CD4-positive, alpha-beta T cell treated with Interleukin-4 for 4 hours (primary cell): ENCODE data around the gene RCBTB2.

Experiments used
- DNase-seq: peaks from one replicate; pipeline ENCODE4 v3.0.0-alpha.2; 2020

RCBTB2 gene

DNA sequence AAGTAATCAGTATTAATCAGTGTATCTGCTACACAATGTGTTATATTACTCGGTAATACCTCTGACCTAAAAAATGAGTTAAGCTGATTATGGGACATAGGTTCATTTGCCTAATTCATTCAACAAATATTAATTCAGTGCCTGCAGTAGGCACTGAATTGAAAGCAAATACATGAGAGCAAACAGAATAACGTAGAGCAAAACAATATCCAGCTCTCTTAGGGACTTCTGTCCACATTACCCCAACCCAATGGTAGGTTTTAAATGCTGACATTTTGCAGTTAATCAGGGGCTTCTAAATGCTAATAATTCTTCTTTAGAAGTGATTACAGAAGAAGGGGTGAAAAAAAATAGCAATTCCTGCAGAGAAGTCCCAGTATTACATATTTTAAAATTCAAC, 4.9 kb downstream of the RCBTB2 start:
- DNase-seq: no peak

DNA sequence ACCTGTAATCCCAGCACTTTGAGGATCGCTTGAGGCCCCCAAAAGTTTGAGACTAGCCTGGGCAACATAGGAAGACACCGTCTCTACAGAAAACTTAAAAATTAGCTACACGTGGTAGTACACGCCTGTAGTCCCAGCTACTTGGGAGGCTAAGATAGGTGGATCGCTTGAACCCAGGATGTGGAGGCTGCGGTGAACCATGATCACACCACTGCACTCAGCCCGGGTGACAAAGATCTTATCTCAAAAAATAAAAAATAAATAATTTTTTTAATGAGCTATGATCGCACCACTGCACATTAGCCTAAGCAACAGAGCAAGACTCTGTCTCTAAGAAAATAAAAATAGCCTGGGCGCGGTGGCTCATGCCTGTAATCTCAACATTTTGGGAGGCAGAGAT, 6.6 kb downstream of the RCBTB2 start:
- DNase-seq: peak; percentile 56

DNA sequence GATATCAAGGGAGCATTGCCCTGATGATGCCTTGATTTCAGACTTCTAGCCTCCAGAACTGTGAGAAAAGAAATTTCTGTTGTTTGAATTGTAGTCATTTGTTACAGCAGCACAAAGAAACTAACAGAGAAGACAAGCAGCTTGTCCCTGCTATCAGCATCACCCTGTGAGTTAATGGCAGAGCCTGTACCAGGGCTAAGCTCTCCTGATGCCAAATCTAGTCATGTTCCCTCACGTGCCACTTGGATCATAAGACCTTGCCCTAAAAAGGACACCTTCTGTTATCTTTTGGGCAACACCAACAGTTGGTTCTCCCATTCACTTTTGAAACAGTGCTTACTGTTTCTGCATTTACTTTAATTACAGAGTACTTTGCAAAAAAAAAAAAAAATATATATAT, 14.8 kb downstream of the RCBTB2 start:
- no peak for DNase-seq

DNA sequence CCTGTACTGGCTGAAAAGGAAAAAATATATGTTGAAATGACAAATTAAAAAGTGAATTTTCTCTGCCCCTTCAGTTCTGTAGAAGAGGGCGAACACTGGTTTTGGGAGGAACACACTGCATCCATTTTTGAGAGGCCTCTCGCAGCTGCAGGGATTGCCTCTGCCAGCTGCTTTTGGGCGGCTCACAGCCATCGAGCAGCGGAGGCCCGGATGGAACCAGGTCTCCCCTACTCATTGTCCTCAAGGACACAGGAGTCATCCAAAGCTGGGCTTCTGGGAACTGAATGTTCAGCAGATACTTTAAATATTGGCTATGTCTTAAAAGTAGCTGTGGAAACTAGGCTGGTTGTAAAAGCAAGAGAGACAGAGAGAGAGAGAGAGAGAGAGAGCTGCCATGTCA, 17.1 kb downstream of the RCBTB2 start:
- DNase-seq: no peak

DNA sequence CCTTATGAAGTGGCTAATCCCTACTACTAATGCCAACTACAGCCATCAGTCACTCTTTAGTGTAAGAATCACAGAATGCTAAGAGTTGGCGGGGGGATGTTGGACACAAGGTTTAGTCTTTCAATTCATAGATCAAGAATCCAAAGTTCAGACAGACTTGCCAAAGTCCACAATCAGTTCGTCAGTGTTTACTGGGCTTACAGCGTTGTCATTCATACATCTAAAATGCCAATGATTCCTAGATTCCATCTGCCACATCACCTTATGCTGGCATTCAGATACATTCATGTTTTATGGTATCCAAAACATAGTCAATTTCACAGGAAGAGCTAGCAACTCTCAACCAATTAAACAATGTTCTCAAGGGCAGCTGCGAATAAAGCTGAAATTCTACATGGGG, 18.1 kb downstream of the RCBTB2 start:
- DNase-seq: no peak

DNA sequence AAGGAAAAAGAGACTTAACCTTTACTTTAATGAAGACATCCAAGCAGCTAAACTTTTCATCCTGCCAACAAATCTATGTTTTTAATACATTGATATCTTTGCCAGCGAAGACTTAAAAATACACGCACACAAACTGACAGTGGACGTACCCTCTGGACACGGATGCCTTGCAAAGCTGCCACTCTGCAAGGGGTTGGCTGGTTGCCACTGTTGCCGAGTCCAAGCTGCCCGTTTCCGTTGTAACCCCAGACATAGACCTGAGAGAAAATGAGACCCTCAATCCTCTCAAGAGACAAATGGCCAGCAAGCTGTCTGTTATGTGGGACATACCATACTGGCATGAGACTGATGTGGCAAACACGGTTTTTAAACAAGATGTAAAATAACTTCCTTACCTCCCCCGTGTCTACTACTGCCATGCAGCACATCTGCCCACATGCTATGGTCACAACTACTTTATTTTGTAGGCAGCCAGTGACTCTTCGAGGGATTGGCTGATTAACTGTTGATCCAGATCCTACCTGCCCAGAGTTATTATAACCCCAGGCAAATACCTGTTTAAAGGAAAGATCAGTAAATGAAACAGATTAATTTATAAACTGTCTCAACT, 21.2 kb downstream of the RCBTB2 start:
- DNase-seq: no peak

DNA sequence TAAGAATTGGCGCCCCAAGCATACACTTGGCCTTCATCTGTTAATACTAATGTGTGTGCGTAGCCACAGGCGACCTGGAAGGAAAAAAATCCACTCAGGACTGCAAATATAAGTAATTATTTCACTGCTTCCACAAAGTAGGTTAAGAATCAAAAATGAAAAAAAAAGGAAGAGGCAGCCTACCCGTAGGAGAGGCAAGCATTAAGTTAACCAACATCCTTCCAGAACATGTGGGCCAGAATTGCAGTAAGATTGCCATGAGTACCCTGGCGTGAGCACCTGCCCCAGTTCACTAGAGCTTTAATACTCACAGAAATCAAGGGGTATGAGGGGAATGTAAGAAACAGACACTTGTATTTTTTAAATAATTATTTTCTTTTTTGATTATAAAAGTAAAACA, 22.2 kb downstream of the RCBTB2 start:
- no peak for DNase-seq

DNA sequence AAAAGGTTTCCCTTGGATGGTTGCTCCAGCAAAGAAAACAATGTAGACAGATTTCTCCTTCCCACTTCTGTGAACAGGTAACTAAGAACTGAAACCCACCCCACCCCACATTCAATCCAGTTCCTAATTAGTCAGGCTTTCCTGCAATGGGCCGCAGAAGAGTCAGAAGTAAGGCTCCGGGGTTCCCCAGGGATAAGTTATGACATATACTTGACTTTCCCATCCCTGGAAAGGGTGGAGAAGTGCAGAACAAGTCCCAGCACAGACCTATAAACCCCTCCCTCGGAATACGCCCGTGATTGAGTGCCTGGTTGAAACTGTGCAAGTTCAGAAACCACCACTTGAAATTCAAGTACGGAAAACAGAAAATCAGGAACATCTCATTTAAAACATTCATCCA, 24.9 kb downstream of the RCBTB2 start:
- no peak for DNase-seq

DNA sequence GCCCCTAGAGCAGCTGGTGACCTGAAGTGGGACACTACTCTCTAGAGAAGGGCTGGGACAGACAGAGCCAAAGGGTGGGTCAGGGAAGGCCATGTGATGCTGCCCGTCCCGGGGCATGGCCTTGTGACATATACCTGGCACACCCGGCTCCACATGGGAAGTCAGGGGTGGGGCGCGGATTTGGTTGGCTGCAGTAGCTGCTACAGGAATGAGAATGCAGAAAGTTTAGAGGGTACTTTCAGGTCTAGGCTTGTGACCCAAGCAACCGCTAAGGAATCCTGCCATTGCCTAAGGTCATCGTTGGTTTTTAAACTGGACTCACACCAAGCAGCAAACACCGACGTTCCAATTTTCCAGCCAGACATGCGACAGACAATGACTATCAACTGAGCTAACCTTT, 25.9 kb downstream of the RCBTB2 start:
- DNase-seq: no peak

DNA sequence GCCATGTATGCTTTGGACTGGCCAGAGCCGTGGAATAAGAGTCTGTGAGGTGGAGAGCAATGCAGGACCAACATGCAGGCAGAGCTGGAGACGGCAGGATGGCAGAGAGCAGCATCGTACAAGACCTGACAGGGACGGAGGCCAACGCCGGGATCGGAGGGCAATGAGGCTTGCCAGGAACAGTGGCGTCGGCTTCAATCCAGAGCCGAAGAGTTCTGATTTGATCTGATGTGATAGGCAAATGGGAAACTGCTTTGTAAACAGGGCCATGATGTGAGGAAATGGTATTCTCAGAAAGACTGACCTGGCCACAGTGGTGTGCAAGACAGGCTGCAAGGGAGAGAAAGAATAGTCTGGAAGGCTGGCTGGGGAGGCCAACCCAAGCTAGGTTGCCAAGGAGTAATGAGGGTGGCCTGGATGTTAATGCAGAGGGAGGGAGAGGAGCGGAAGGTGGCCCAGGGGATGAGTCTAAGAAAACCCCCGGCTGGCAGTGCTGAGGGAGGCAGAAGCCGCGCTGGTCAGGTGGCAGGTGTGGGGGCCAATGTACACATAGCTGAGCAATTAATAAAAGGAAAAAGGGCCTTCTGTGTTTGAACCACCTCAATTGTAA, 26.7 kb downstream of the RCBTB2 start:
- DNase-seq: no peak

DNA sequence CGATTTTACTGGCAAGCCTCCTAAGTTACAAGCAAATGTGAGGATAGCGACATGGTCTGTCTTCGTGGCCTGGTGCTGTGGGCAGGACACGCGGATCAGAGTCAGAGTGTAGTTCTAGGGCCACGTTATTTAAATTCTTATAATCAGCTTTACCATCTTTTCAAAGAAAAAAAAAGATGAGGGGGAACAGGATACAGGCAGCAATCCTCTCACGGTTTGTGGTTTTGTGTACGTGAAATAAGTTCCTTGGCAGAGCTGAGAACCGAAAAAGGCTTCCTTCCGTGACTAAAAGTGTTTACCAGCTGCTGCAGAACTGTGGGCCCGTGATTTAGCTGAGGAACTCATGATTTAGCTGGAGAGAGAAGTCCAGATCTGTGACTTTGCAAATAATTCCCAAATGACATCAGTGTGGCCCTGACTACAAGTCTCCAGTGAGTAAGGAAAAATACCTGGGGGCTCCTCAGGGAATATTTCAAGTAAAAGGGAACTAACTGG, 27.2 kb downstream of the RCBTB2 start:
- DNase-seq: peak; percentile 82

DNA sequence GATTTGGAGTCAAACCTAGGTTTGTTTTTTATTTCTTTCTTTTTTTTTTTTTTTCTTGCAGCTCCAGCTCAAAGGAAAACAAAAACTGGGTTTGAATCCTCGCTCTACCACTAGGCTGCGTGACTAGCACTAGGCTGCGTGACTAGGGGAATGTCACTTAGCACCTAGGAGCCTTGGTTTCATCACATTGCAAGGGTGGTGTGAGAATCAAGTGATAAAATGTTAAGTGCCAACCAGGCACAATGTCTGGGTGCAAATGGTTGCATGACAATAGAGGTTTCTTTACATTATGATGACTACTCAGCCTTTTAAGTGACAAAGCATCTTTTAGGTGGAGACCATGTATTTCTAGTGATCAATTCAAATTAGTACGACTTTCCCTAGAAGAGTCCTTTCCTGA, 27.9 kb downstream of the RCBTB2 start:
- peak; percentile 66 for DNase-seq

DNA sequence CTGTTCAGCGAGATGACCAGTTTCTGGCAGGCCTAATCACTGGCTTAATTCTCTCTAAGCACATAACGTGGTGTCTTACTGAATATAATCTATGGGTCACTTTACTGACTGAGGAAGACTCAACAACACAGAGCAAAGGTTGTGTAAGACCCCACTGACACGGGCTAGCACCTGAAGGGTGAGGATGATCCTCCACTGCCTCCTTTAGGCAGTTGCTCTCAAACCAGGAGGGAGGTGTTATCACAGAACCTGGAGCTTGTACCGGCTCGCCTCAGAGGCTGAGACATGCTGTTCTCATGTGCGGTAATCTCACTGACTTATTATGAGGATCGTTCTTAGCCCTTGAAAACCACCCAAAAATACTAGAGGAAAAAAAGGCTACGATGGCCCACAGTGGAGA, 28.3 kb downstream of the RCBTB2 start:
- DNase-seq: no peak

DNA sequence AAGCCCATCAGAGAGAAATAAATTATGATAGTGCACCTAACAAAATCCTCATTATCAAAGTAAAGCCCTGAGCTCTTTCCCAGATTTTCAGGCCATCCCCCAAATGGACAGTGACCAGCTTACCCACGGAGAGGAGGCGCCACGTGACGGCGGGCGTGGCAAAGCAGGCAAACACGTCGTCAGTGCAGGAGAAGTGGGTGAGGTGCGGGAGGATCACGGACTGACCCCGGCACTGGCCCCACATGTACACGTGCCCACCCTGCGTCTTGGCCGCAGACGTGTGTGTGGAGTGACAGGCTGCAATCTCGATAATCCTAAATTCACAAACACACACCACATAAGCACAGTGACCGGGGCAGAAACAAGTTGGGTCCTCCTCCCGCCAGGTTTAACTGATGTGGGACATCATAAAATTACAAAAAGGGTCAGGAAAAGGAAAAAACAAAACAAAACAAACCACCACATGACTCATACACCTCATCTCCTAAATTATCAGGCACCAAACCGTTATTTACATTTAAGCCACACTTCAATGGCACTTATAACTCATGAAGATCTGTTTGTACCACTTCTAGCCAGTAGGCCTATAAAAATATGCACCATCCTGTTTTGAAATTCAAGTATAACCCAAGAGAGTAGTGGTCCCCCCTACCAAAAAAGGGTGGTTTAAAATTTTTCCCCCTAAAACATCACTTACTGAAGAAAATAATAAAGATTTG, 30.1 kb downstream of the RCBTB2 start:
- DNase-seq: no peak

DNA sequence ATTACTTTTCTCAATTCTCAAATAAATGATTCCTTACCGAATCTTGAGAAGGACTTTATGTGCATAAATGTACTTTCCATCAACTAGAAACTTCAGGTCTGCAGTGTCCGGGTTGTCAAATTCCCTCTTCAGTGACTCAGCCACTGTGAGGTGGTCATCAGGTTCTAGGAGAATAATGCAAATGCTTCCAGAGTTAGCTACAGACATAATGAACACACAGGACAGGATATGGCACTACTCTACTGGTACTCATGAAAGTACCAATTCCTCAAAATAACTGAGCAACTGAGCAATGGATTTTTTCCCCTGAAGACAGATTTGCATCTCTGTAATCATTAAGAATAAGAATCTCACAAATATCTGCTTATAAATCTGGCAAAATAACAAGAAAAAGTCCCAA, 31.2 kb downstream of the RCBTB2 start:
- no peak for DNase-seq

DNA sequence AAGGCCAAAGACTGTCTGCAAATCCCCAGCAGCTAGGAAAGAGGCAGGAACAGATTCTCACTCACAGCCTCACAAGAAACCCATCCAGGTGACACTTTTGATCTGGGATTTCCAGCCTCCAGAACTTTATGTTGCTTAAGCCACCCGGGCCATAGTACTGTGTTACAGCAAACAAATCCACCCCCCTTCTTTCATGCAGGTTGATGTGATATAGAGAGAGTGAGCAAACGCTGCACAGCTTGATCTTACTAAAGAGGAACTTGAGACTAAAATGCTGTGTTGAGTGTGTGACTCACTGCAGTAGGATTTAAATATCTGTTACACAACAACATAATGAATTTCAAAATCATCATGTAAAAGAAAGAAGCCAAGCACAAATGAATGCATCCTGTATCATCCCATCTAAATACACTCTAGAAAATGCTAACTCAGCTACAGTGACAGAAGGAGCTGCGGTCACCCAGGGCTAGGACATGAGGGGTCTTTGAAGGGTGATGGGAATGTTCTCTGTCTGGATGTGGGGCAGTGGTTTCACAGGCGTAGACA, 32.2 kb downstream of the RCBTB2 start:
- peak; percentile 38 for DNase-seq

DNA sequence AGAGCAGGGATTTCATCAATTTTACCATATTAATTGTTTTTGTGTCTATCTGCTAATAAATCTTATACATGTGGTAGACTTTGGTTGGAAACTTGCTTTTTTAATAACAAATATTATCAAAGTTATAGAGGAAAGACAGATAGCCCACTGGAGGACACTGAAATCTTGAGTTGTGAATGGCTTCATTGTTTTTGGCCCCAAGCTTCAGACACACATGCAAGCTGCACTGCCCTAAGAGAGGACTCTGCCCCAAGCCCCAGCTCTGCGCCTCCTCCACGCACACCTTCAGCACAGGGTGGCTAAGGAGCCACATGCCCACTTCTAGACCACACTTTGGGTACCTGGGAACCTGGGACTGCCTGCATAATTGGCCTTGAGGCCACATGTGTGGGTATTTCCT, 35.2 kb downstream of the RCBTB2 start:
- DNase-seq: no peak

DNA sequence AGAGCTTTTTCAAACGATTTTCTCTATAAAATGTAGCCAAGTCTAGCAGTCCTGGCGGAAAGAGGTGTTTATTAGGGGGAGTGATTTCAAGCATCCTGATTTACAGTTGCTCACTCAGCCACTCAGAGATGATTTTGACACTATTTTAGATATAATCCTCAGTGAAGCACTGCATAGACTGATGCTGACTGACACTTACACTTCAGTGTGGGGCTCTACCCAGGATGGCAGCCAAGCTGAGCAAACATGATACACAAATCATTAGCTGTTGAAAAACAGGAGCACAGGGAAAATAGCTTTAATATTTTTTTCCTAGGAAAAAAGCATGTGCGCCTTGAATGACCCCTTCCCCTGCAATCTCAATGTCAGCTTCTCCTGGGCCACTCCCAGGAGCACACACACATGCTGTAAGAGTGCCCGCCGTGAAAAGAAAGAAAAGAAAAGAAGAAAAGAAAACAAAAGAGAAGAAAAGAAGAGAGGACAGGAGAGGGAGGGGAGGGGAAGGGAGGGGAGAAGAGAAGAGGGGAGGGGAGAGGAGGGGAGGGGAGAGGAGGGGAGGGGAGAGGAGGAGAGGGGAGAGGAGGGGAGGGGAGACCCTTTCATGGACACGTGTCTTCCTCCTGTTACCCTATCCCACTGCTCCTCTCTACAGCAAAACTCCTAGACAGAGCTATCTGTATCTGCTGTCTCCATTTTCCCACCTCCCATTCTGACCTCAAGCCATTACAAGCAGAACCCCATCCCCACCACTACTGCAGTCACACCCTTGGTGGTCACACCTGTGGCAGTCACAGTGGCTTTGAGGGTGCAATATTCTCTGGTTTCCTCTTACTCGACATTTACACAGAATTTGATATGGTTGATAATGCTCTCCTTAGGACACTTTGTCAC, 36.4 kb downstream of the RCBTB2 start:
- DNase-seq: peak; percentile 69

DNA sequence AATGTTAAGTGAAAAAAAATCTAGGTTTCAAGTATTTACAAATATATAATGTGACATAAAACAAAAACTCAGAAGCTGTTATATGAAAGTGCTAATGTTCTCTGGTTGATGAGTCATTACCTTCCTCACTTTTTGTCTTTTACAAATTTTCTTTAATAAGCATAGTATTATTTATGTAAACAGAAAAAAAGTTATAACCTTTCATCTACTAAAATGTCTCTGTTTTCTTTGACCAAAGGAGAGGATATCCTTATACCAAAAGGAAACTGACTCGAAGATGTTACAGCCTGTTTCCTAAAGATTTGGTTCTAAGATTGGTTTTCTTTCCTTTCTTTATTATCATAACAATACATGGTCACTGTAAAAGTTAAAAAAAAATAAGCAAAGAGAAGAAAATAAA, 38.0 kb downstream of the RCBTB2 start:
- no peak for DNase-seq

DNA sequence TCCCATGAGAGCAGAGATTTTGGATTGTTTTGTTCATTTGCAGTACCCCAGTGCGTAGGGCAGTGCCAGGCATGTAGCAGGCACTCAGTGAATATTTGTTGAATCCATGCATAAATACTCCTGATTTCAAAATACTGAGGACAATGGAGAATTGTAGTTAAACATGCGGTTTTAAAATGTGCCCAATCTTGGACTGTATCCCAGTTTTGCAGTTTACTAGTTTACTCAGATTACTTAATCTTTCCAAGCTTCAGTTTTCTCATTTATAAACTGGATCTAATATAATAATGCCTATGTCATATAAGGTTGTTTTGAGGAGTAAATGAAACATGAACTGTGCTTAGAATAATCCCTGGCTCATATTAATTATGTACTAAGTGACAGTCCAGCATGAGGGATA, 39.0 kb downstream of the RCBTB2 start:
- DNase-seq: no peak

DNA sequence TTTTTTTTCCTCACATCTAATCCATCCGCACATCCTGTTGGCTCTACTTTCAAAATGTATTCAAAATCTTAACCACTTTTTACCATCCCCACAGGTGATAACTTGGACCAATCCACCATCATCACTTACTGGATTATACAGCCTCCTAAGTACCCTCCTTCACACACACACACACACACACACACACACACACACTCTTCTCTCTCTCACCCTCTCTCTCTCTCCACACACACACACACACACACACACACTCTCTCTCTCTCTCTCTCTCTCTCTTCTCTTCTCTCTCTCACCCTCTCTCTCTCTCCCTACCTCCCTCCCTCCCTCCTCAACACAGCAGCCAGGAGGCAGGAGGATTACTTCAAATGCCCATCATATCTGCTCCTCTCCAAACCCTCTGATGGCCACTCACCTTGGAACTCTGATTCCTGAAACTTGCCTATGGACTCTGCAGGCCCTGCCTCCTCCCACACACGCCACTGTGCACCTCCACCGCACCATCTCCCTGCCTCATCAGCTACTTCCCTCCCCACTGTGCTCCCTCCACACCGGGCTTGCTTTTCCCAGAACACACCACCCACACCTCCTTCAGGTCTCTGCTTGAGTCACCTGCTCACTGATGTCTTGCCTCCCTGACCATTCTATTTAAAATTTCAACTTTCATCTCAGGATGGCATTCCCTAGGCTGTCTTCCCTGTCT, 39.7 kb downstream of the RCBTB2 start:
- peak; percentile 50 for DNase-seq

DNA sequence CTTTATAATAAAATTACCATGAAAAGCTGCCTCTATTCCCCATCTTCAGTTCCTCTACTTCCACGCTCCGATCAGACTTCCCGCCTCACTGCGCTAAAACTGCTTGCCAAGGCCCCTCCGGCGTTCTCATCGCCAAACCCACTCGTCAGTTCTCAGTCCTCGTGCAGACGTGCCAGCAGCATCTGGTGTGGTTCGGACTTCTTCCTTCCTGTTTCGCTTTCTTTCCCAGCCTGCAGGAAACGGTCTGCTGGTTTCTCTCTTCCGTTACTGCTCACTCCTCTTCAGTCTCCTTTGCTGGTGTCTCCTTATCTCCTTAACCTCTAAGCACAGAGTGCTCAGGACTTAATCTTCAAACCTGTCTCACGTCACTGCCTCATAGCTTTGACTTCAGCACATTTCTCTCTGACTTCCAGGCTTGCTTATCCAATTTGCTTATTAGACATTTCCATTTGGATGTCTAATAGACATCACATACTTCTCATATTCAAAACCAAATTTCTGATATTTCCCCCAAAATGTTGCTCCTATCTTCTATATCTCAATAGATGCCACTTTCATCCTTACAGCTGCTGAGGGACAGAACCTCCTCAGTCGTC, 40.3 kb downstream of the RCBTB2 start:
- peak; percentile 72 for DNase-seq
